Fibroblast of lung (primary cell): ENCODE results near the gene DEPDC1.

ENCODE experiments used
- EZH2 ChIP-seq: IDR thresholded peaks from 2 replicates; pipeline ENCODE4 v1.5.1; 2012; ENCODE audit warnings: low read length, control low read depth, mild to moderate bottlenecking; ENCODE audit errors: missing control alignments
- TF ChIP-seq, protein P1 (sequence below), 2 donors: IDR thresholded peaks in 1 of 2; conservative IDR thresholded peaks in 1 of 2; 1 replicate in 1 of 2; 2 replicates in 1 of 2; pipeline ENCODE4 v1.5.1; 2011 to 2012; ENCODE audit warnings: low read length in 2 of 2, control low read depth in 1 of 2, inconsistent platforms in 1 of 2, low read depth in 1 of 2, mild to moderate bottlenecking in 1 of 2

DNA sequence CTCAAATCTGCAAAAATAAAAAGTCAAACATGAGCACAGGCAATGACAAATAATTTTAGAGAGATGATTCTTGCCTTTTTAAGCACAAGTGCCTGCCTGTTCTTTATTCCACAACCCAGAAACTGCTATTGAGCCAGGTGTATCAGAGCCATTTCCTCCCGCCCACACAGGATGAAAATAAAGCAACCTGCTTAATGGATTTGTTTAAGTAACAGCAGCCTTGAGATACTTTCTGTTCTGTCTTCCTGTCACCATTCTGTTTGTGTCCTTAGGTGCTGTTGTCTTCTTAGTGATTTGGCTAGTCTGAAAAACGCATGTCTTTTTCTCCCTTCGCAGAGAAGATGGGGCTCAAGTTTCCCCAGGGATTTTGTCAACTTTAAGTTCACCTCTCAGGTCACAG, 58.6 kb downstream of the DEPDC1 start:
- TF ChIP-seq, protein P1, sequence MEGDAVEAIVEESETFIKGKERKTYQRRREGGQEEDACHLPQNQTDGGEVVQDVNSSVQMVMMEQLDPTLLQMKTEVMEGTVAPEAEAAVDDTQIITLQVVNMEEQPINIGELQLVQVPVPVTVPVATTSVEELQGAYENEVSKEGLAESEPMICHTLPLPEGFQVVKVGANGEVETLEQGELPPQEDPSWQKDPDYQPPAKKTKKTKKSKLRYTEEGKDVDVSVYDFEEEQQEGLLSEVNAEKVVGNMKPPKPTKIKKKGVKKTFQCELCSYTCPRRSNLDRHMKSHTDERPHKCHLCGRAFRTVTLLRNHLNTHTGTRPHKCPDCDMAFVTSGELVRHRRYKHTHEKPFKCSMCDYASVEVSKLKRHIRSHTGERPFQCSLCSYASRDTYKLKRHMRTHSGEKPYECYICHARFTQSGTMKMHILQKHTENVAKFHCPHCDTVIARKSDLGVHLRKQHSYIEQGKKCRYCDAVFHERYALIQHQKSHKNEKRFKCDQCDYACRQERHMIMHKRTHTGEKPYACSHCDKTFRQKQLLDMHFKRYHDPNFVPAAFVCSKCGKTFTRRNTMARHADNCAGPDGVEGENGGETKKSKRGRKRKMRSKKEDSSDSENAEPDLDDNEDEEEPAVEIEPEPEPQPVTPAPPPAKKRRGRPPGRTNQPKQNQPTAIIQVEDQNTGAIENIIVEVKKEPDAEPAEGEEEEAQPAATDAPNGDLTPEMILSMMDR (conservative IDR thresholded peaks at IDR 0.05 in 1 of 2, IDR thresholded peaks at IDR 0.05 in 1 of 2; ENCODE audit: low read depth in 1 of 2, low read length in 2 of 2): no peak
- TF ChIP-seq EZH2: no peak
